Aorta (tissue), 5 donors: ENCODE measurements around the gene TULP4. TPM values are rescaled to one million over a fixed set of nuclear protein-coding genes. Genes with fewer than 3 reads are reported as not detected.
"Not testable (repeated sequence)": the region's sequence is repeated elsewhere in the genome, so short reads cannot be mapped to it uniquely, and the experiment has no call there.

Experiments used
- ATAC-seq: fragments of 200-7000 bp; cut with Tn5 transposase; one replicate; pipeline ENCODE4 v1.9.1; 2022; ENCODE audit warnings: moderate library complexity; ENCODE audit not compliant: low FRiP score
- DNase-seq, 2 donors: peaks; one replicate each; pipeline ENCODE4 v3.0.0-alpha.2; 2020
- H3K27ac ChIP-seq, 2 donors: one replicate each; pipeline ENCODE4 v1.5.1; 2013; ENCODE audit warnings: low read length in 2 of 2, mild to moderate bottlenecking in 2 of 2, moderate library complexity in 2 of 2, control low read depth in 1 of 2, inconsistent platforms in 1 of 2, low read depth in 1 of 2
- H3K27me3 ChIP-seq, 2 donors: one replicate each; pipeline ENCODE4 v1.6.1; 2013; ENCODE audit warnings: control low read depth in 1 of 2, low read length in 1 of 2, mild to moderate bottlenecking in 1 of 2, moderate library complexity in 1 of 2; ENCODE audit not compliant: insufficient read depth in 2 of 2, control insufficient read depth in 1 of 2
- H3K36me3 ChIP-seq, 2 donors: one replicate each; pipeline ENCODE4 v1.6.1; 2013; ENCODE audit warnings: control low read depth in 1 of 2, low read length in 1 of 2, mild to moderate bottlenecking in 1 of 2; ENCODE audit not compliant: insufficient read depth in 2 of 2, control insufficient read depth in 1 of 2
- H3K4me1 ChIP-seq, 2 donors: one replicate each; pipeline ENCODE4 v1.6.1; 2013; ENCODE audit warnings: low read length in 2 of 2, control low read depth in 1 of 2, mild to moderate bottlenecking in 1 of 2, moderate library complexity in 1 of 2; ENCODE audit not compliant: insufficient read depth in 2 of 2, control insufficient read depth in 1 of 2
- H3K4me3 ChIP-seq, 2 donors: one replicate each; pipeline ENCODE4 v1.5.1; 2013; ENCODE audit warnings: low read length in 2 of 2, control low read depth in 1 of 2, mild to moderate bottlenecking in 1 of 2
- H3K9me3 ChIP-seq: one replicate; pipeline ENCODE4 v1.6.1; 2013; ENCODE audit warnings: mild to moderate bottlenecking, low read length; ENCODE audit not compliant: control insufficient read depth
- WGBS, 2 donors: extraction: QIAGEN DNeasy Blood & Tissue Kit; methylation state at CpG; one replicate each; pipeline ENCODE4 v1.1.7; 2013; 5-methylcytosine and 5-hydroxymethylcytosine counted together
- intact Hi-C, 2 donors: fragments of 100-400 bp; cut with DNase I; formaldehyde crosslinking; loops; one replicate each; pipeline versions ENCODE4 v1.14.2 to v1.15.0; 2022
- polyA plus RNA-seq, 2 donors: library from polyadenylated mRNA; stranded (reverse); fragments of 200-250 nt; gene quantifications; one replicate each; pipeline ENCODE4 v1.2.3, GENCODE V29; 2013
- total RNA-seq, 2 donors: library from RNA; stranded (reverse); fragmentation: NEBNext Ultra II Directional; extraction: Animal tissue kit (Norgen Biotek cat#: 25700); gene quantifications; one replicate each; pipeline ENCODE4 v1.2.1, GENCODE V29; 2021
- donor health status: healthy with polysubstance abuse.
- donor health status: Bipolar disorder and iron deficiency.
- donor health status: DM: no; HTN: no; CAD: no.
- donor health status: DM: no; HTN: no; CAD: no.
- donor health status: DM: yes; HTN: yes; CAD: no.

Gene TULP4
- total and polyA plus RNA-seq, 4 donors = 2.4 to 86.1 (median 40.0) TPM

GRCh38 chr6:158290040-158290439 lies 22.2 kb upstream of the TULP4 start:
- Histone ChIP-seq H3K36me3 (no peaks in the 10 kb centered on the region), H3K9me3 (no peaks in the 10 kb centered on the region), H3K4me3 (no peak overlapping the region), H3K27me3 (no peaks in the 10 kb centered on the region), H3K4me1 (no peaks in the 10 kb centered on the region), H3K27ac (no peak overlapping the region)
- intact Hi-C loops = no loop called here
- DNase-seq (no peak), ATAC-seq (no peak)
- 96% methylated on average over 3 of the region's 3 CpGs for WGBS, 2 donors

GRCh38 chr6:158290659-158291058 lies 21.6 kb upstream of the TULP4 start:
- no peaks in the 10 kb centered on the region for H3K36me3 ChIP-seq
- intact Hi-C loops = no loop called here

GRCh38 chr6:158292016-158292415 lies 20.2 kb upstream of the TULP4 start:
- intact Hi-C loops = no loop called here
- no peak overlapping the region for H3K27ac ChIP-seq
- 97 to 99% methylated on average over 3 of the region's 3 CpGs for WGBS, 2 donors
- no peak overlapping the region for H3K4me3 ChIP-seq
- no peaks in the 10 kb centered on the region for H3K36me3 ChIP-seq
- ATAC-seq (no peak), DNase-seq (no peak)
- H3K27me3 ChIP-seq = no peaks in the 10 kb centered on the region
- H3K4me1 ChIP-seq = no peaks in the 10 kb centered on the region
- H3K9me3 ChIP-seq = no peaks in the 10 kb centered on the region

More at GRCh38 chr6:158290659-158291058, 21.6 kb upstream of the TULP4 start:
- H3K27ac ChIP-seq = no peak overlapping the region
- WGBS, 2 donors = 89 to 92% methylated on average over 3 of the region's 3 CpGs
- no peak for DNase-seq
- no peaks in the 10 kb centered on the region for H3K4me1 ChIP-seq
- ATAC-seq = no peak
- H3K4me3 ChIP-seq = no peak overlapping the region
- no peaks in the 10 kb centered on the region for H3K27me3 ChIP-seq
- no peaks in the 10 kb centered on the region for H3K9me3 ChIP-seq

- H3K27ac ChIP-seq = no peak overlapping the region
- H3K9me3 ChIP-seq = no peaks in the 10 kb centered on the region
- no peak for ATAC-seq
- no peak for DNase-seq
- no peak overlapping the region for H3K4me3 ChIP-seq
- intact Hi-C loops = no loop called here
- WGBS, 2 donors = 98 to 100% methylated on average over 1 of the region's 1 CpG
- H3K36me3 ChIP-seq = no peaks in the 10 kb centered on the region
- no peaks in the 10 kb centered on the region for H3K4me1 ChIP-seq
- no peaks in the 10 kb centered on the region for H3K27me3 ChIP-seq
These were observed 19.1 kb upstream of the TULP4 start for GRCh38 chr6:158293122-158293521.

- H3K27ac ChIP-seq, ATAC-seq, H3K27me3 ChIP-seq, H3K9me3 ChIP-seq, intact Hi-C loops, H3K4me3 ChIP-seq, DNase-seq, H3K4me1 ChIP-seq, H3K36me3 ChIP-seq: not testable (repeated sequence)
- 98% methylated on average over 11 of the region's 11 CpGs for WGBS, 2 donors
These were observed 16.1 kb upstream of the TULP4 start for GRCh38 chr6:158295976-158296853.

GRCh38 chr6:158296854-158297324 lies 15.4 kb upstream of the TULP4 start:
- ATAC-seq, intact Hi-C loops, H3K27ac ChIP-seq, H3K4me1 ChIP-seq, H3K27me3 ChIP-seq, H3K36me3 ChIP-seq, H3K4me3 ChIP-seq, DNase-seq, H3K9me3 ChIP-seq: not testable (repeated sequence)
- WGBS, 2 donors = 97 to 98% methylated on average over 7 of the region's 7 CpGs

GRCh38 chr6:158297657-158298056 lies 14.6 kb upstream of the TULP4 start:
- intact Hi-C loops, ATAC-seq, DNase-seq, H3K4me3 ChIP-seq, H3K36me3 ChIP-seq, H3K9me3 ChIP-seq, H3K27ac ChIP-seq, H3K4me1 ChIP-seq, H3K27me3 ChIP-seq: not testable (repeated sequence)
- 93 to 97% methylated on average over 10 of the region's 10 CpGs for WGBS, 2 donors

- H3K27me3 ChIP-seq, H3K4me3 ChIP-seq, DNase-seq, ATAC-seq, H3K36me3 ChIP-seq, intact Hi-C loops, H3K9me3 ChIP-seq, H3K4me1 ChIP-seq, H3K27ac ChIP-seq: not testable (repeated sequence)
- WGBS, 2 donors = 92 to 96% methylated on average over 10 of the region's 10 CpGs
These were observed 11.7 kb upstream of the TULP4 start for GRCh38 chr6:158300306-158301143.
